NCI-H460 (cell line): ENCODE results near the gene PLCB4. TPM values are rescaled to one million over a fixed set of nuclear protein-coding genes. Genes with fewer than 3 reads are reported as not detected.

Experiments used
- DNase-seq: peaks from one replicate; pipeline ENCODE4 v3.0.0-alpha.2; 2016; ENCODE audit warnings: low read depth; ENCODE audit errors: extremely low read depth
- total RNA-seq: library from RNA; depleted of rRNA; stranded (reverse); fragments of >200 nt; shearing (Covaris generic); gene quantifications from 2 replicates; pipeline ENCODE4 v1.2.3, GENCODE V29; 2014

PLCB4 gene
- total RNA-seq, 1 experiment from 2014 or later = 14.8 TPM

GRCh38 chr20:9163995-9164394 is 95.1 kb downstream of the PLCB4 start:
- DNase-seq = no peak

DNA sequence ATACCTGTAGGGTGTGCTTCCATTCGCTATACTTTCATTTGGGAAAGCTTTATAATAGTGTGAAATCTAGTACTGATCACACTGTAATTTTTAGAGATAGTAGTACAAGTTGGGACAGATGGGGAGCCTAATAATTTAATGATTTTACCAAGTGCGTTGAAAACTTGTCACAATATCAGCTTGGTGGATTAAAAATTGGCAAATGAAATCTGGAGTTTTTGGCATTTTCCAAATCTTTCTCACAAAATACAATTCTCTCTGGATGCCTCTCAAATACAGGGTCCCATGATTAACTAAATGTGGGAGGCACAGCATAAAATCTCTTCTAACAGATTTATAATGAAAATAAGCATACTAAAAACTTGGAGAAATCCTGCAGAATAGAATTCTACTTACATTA is 96.4 kb downstream of the PLCB4 start:
- no peak for DNase-seq

GRCh38 chr20:9166153-9166780 is 97.4 kb downstream of the PLCB4 start:
- no peak for DNase-seq

- DNase-seq = no peak
Measured at GRCh38 chr20:9169409-9169808, 100.5 kb downstream of the PLCB4 start.

DNA sequence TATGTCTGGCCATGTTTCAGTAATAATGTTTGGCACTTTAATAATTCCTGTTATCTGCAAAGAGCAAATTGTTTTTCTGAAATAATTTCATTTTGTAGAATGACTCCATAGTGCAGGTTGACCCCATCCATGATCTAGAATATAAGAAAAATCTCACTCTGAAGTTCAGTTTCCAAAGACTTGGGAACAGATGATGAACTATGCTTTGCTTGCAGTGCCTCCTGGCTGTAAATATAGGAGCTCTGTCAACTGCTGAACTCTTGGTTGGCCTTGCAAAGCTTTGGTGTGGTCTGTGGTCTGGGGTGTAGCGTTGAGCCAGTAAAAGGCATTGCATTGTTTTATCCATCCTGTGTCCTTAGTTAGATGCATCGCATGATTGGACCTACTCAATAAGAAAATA is 104.0 kb downstream of the PLCB4 start:
- no peak for DNase-seq

- DNase-seq = no peak
Measured at GRCh38 chr20:9177278-9177677, 108.4 kb downstream of the PLCB4 start.

- DNase-seq = no peak
Measured at GRCh38 chr20:9179193-9179802, 110.4 kb downstream of the PLCB4 start.

DNA sequence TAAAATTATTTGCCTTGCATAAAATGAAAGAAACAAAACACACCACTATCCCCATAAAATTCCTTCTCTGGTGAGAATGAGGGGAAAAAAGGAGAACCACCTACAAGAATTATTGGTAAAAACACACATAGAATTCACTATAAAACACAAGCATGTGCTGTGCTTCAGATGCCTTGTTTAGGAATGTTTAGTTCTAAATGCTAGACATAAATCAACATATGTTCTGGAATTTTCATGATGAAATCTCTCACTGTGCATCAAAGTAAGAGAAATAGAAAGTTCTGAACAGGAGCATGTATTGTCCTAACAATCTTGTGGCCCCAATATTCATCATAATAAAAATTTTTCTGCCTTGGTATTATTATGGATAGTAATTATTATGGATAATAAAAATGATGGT is 111.0 kb downstream of the PLCB4 start:
- DNase-seq = no peak

GRCh38 chr20:9180481-9181257 is 111.8 kb downstream of the PLCB4 start:
- no peak for DNase-seq

GRCh38 chr20:9185511-9185910 is 116.6 kb downstream of the PLCB4 start:
- no peak for DNase-seq

DNA sequence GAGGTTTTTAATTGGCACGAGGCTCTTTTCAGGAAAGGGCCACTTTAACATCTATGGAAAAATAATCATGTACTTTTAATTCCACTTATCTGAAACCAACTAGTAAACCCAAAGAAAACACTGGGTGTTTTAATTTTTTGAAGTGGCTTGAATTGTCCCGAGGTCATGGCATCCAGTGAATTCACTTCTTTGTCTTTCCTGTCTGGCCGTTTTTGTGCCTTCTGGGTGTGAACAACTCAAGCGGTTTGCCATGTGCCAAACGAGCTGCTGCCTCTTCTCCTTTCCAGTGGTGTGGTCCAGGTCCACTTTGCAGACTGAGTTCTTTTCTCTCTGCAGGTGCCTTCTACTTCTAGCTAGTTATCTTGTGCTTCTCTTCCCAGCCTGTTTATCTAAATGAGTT is 117.5 kb downstream of the PLCB4 start:
- no peak for DNase-seq

GRCh38 chr20:9195031-9195430 is 126.1 kb downstream of the PLCB4 start:
- DNase-seq = no peak

DNA sequence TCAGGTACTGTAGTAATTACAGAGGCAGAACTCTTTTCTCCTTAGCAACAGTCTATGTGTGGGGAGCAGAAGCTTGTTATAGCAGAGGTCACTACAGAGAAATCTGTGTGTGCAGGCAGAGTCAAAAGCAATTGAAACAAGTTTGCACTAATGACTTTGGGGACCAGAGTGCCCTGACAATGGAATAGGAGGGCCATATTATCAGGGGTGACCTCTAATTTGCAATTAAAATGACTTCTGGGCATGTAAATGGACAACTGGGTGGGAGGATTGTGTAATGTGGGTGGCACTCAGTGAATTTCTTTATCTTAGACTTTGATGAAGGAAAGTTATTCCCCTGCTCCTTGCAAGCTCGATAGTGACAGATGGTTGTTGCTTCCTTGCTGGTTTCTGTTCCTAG is 127.2 kb downstream of the PLCB4 start:
- no peak for DNase-seq

DNA sequence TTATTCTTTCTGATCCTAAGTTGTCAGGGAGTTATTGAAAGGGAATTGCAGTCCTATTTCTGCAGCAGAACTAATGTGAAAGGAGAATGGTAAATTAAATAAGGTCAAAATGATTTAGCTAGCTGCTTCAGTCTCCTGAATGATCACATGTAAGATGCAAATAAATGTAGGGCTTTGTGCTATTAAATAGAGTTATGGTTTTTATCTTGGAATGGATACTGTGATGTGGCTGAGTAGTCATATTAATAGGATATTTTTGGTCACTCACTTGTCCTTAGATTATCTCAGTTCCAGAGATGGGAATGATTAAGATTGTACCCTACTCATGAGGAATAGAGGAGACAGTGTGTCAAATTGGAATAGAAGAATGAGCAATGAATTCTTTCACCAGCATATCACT is 129.6 kb downstream of the PLCB4 start:
- DNase-seq = no peak

DNA sequence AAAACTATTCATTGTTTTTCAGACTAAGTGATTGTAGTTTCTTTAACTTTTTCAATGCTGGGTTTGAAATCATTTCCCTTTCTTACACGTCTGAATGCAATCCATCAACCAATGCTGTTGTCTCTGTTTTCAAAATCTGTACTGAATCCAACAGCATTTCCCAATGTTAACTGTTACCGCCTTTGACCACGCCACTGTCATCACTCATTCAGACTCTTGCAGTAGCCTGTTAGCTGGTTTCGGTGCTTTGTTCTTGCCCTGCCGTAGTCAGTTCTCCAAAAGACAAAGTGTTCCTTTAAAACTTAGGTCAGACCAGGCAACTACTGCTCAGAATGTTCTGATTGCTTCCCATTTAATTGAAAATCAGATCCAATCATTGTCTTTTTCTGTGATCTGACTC is 131.3 kb downstream of the PLCB4 start:
- no peak for DNase-seq

GRCh38 chr20:9200620-9201019 is 131.7 kb downstream of the PLCB4 start:
- DNase-seq = no peak

- DNase-seq = no peak
Measured at GRCh38 chr20:9202420-9203080, 133.7 kb downstream of the PLCB4 start.

DNA sequence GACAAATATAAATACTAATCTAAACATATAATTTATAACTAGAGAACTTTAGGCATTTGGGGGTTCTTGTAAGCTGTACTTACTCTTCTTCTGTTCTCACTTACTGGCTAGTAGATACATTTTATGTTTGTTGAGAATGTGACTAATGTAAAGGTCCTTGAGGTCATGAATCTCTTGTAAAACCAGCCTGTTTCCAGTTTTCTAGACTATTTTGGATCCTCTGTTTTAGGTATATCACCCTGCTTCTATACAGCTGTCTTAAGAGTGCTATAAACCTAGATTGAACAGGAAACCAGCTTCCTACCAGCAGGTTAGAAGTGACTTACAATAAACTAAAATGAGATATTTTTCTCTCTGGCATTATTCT is 134.2 kb downstream of the PLCB4 start:
- no peak for DNase-seq

DNA sequence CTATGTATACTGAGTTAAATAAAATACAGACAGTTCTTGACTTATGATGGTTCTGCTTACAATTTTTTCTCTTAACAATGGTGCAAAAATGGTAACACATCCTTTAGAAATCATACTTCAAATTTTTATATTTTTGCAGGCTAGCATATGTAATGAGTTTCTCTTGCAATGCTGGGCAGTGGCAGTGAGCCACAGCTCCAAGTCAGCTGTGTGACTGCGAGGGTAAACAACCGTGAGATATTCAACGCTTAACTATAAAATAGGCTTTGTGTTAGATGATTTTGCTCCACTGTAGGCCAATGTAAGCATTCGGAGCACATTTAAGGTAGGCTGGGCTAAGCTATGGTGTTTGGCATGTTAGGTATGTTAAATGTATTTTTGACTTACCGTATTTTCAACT is 136.1 kb downstream of the PLCB4 start:
- no peak for DNase-seq

DNA sequence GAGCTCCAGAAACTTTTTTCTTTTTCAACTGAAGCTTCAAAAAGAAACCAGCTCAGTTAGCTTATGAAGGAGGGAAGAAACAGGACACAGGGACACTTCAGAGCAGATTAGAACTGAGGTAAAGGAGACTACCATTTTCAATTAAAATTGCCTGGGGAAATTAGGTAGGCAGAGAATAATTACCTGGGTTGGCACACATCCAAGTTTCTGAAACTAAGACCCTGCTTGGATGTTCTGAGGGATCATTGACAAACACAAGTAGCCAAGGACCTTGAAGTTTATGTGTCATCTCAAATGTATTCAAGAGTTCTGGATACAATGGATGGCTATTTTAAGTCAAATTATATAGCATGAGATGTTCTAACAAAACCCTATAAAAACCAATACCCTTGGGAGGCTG is 137.6 kb downstream of the PLCB4 start:
- DNase-seq = no peak

GRCh38 chr20:9207253-9207652 is 138.4 kb downstream of the PLCB4 start:
- DNase-seq = no peak

DNA sequence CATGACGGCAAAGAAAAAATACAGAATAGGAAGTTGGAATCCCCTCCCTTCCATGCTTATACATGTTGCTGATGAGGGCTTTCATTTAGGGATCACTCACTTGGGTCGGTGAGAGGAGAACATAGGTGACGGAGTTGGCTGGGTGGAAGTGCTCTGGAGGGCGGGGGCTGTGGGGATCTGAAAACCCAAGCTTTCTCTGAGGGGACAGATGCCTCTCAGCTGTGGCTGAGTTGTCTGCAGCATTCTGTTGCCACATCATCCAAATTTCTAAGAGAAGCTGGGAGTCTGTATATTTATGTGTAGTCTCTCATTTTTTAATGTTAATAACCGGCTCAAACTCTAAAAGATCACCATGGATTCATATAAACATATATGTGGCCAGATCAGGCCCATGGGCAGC is 141.5 kb downstream of the PLCB4 start:
- DNase-seq = no peak
